Astrocyte of the spinal cord (primary cell): Measurements from ENCODE around the gene SRRM2.

Experiments used
- DNase-seq: peaks from one replicate; pipeline ENCODE4 v3.0.0; 2011; ENCODE audit warnings: low read depth, low spot score
- H3K4me3 ChIP-seq: 2 replicates; pipeline ENCODE4 v1.5.1; 2011; ENCODE audit warnings: low read depth, mild to moderate bottlenecking, low read length, moderate library complexity
- CTCF ChIP-seq: IDR thresholded peaks from 2 replicates; pipeline ENCODE4 v1.5.1; 2012; ENCODE audit warnings: low read depth, mild to moderate bottlenecking, low read length, inconsistent platforms
- in situ Hi-C: cut with HindIII; loops from 2 replicates; pipeline ENCODE4 v1.10.0; 2017; ENCODE audit warnings: low sequenced_read_pairs

Gene SRRM2

GRCh38 chr16:2734844-2735515 is 17.5 kb upstream of the SRRM2 start:
- in situ Hi-C loops: no loop called here
- no peak overlapping the region for H3K4me3 ChIP-seq
- no peak for TF ChIP-seq CTCF
- no peak for DNase-seq

- H3K4me3 ChIP-seq: no peak overlapping the region
- in situ Hi-C loops: no loop called here
- no peak for DNase-seq
- TF ChIP-seq CTCF: no peak
These were observed 15.8 kb upstream of the SRRM2 start for GRCh38 chr16:2736476-2737237.

- no peak for DNase-seq
- H3K4me3 ChIP-seq: no peak overlapping the region
- in situ Hi-C loops: no loop called here
- no peak for TF ChIP-seq CTCF
These were observed 15.2 kb upstream of the SRRM2 start for GRCh38 chr16:2737238-2737605.

GRCh38 chr16:2737895-2738418 is 14.5 kb upstream of the SRRM2 start:
- no peak overlapping the region for H3K4me3 ChIP-seq
- no peak for TF ChIP-seq CTCF
- DNase-seq: no peak
- in situ Hi-C loops: no loop called here

- DNase-seq: no peak
- no peak overlapping the region for H3K4me3 ChIP-seq
- in situ Hi-C loops: no loop called here
- TF ChIP-seq CTCF: no peak
These were observed 13.8 kb upstream of the SRRM2 start for GRCh38 chr16:2738615-2739014.

GRCh38 chr16:2739625-2740430 is 12.6 kb upstream of the SRRM2 start:
- DNase-seq: no peak
- TF ChIP-seq CTCF: no peak
- H3K4me3 ChIP-seq: no peak overlapping the region
- in situ Hi-C loops: no loop called here
